Keratinocyte (primary cell): ENCODE results near the gene PTGDS.
"Not testable (repeated sequence)": the region's sequence is repeated elsewhere in the genome, so short reads cannot be mapped to it uniquely, and the experiment has no call there.

ENCODE experiments used
- EZH2 ChIP-seq: IDR thresholded peaks from one replicate; pipeline ENCODE4 v1.6.1; 2012; ENCODE audit warnings: inconsistent platforms, mild to moderate bottlenecking, low read length, moderate library complexity
- TF ChIP-seq, protein P1 (sequence below), 3 experiments: IDR thresholded peaks in 1 of 3; conservative IDR thresholded peaks in 1 of 3; optimal IDR thresholded peaks in 1 of 3; 2 replicates in 2 of 3; 3 replicates in 1 of 3; pipeline versions ENCODE3 to v1.5.1; 2011; ENCODE audit warnings: low read length in 3 of 3, mild to moderate bottlenecking in 3 of 3, moderate library complexity in 2 of 3, control low read depth in 1 of 3, inconsistent platforms in 1 of 3; ENCODE audit not compliant: insufficient read depth in 2 of 3; ENCODE audit errors: extremely low read depth in 1 of 3

- TF ChIP-seq, protein P1, sequence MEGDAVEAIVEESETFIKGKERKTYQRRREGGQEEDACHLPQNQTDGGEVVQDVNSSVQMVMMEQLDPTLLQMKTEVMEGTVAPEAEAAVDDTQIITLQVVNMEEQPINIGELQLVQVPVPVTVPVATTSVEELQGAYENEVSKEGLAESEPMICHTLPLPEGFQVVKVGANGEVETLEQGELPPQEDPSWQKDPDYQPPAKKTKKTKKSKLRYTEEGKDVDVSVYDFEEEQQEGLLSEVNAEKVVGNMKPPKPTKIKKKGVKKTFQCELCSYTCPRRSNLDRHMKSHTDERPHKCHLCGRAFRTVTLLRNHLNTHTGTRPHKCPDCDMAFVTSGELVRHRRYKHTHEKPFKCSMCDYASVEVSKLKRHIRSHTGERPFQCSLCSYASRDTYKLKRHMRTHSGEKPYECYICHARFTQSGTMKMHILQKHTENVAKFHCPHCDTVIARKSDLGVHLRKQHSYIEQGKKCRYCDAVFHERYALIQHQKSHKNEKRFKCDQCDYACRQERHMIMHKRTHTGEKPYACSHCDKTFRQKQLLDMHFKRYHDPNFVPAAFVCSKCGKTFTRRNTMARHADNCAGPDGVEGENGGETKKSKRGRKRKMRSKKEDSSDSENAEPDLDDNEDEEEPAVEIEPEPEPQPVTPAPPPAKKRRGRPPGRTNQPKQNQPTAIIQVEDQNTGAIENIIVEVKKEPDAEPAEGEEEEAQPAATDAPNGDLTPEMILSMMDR (optimal IDR thresholded peaks at IDR 0.05 in 1 of 3, IDR thresholded peaks at IDR 0.05 in 1 of 3, conservative IDR thresholded peaks at IDR 0.05 in 1 of 3; ENCODE audit: extremely low read depth in 1 of 3, insufficient read depth in 2 of 3, low read length in 3 of 3), result peak in 1 of 3 experiments; percentile 15
- not testable (repeated sequence) for TF ChIP-seq EZH2
These were observed 27.0 kb downstream of the PTGDS start for GRCh38 chr9:137004285-137004684.
